Right ventricle myocardium inferior (tissue), 1 donor: ENCODE results near the gene PIM3. TPM values are rescaled to one million over a fixed set of nuclear protein-coding genes. Genes with fewer than 3 reads are reported as not detected.
"Not testable (repeated sequence)": the region's sequence is repeated elsewhere in the genome, so short reads cannot be mapped to it uniquely, and the experiment has no call there.

Experiments
- ATAC-seq: fragments of 200-7000 bp; cut with Tn5 transposase; one replicate; pipeline ENCODE4 v1.9.1; 2020; ENCODE audit warnings: mild to moderate bottlenecking, moderate library complexity
- DNase-seq: peaks from one replicate; pipeline ENCODE4 v3.0.0; 2021; ENCODE audit errors: missing footprints
- intact Hi-C: fragments of 100-400 bp; cut with DNase I; formaldehyde crosslinking; loops from one replicate; pipeline ENCODE4 v1.11.0; 2022
- total RNA-seq: library from RNA; stranded (reverse); fragmentation: NEBNext Ultra II Directional; extraction: Animal tissue kit (Norgen Biotek cat#: 25700); gene quantifications from one replicate; pipeline ENCODE4 v1.2.1, GENCODE V29; 2021
- donor health status: DM: no; HTN: yes; CAD: no; lungs with severe emphysema.

The PIM3 gene
- total RNA-seq, 1 donor from 2014 or later: 56.9 TPM

GRCh38 chr22:49937758-49938564 lies 22.6 kb upstream of the PIM3 start:
- intact Hi-C loops: no loop called here
- ATAC-seq (no peak), DNase-seq (no peak)

GRCh38 chr22:49938565-49939136 lies 21.9 kb upstream of the PIM3 start:
- DNase-seq (no peak), ATAC-seq (no peak)
- intact Hi-C loops: no loop called here

GRCh38 chr22:49941507-49942316 lies 18.9 kb upstream of the PIM3 start:
- DNase-seq: no peak
- intact Hi-C loops: no loop called here
- no peak for ATAC-seq

- intact Hi-C loops: no loop called here
- no peak for DNase-seq
- no peak for ATAC-seq
Measured at GRCh38 chr22:49942565-49943404, 17.8 kb upstream of the PIM3 start.

- intact Hi-C loops: no loop called here
- ATAC-seq: no peak
- DNase-seq: no peak
Measured at GRCh38 chr22:49943405-49943765, 17.2 kb upstream of the PIM3 start.

- intact Hi-C loops: no loop called here
- ATAC-seq (no peak), DNase-seq (no peak)
Measured at GRCh38 chr22:49943771-49944398, 16.7 kb upstream of the PIM3 start.

GRCh38 chr22:49944399-49944891 lies 16.1 kb upstream of the PIM3 start:
- ATAC-seq: no peak
- intact Hi-C loops: no loop called here
- no peak for DNase-seq

GRCh38 chr22:49945042-49945794 lies 15.4 kb upstream of the PIM3 start:
- intact Hi-C loops: not testable (repeated sequence)

GRCh38 chr22:49946612-49947295 lies 13.8 kb upstream of the PIM3 start:
- DNase-seq: no peak
- intact Hi-C loops: no loop called here
- no peak for ATAC-seq

More at GRCh38 chr22:49945042-49945794, 15.4 kb upstream of the PIM3 start:
- not testable (repeated sequence) for ATAC-seq, DNase-seq

- no peak for DNase-seq
- ATAC-seq: no peak
- intact Hi-C loops: no loop called here
Measured at GRCh38 chr22:49947296-49947622, 13.3 kb upstream of the PIM3 start.

GRCh38 chr22:49948116-49948957 lies 12.2 kb upstream of the PIM3 start:
- intact Hi-C loops: no loop called here
- no peak for ATAC-seq
- no peak for DNase-seq

GRCh38 chr22:49948958-49949913 lies 11.3 kb upstream of the PIM3 start:
- intact Hi-C loops: no loop called here
- ATAC-seq (peak; percentile 55), DNase-seq (peak; percentile 65)

GRCh38 chr22:49949914-49950292 lies 10.7 kb upstream of the PIM3 start:
- intact Hi-C loops: no loop called here
- DNase-seq (no peak), ATAC-seq (no peak)

- DNase-seq (no peak), ATAC-seq (no peak)
- intact Hi-C loops: no loop called here
Measured at GRCh38 chr22:49950396-49950994, 10.1 kb upstream of the PIM3 start.
